HG03135 (cell line): ENCODE data around the gene STEAP1B.

ENCODE experiments used
- ATAC-seq: cut with Tn5 transposase; IDR thresholded peaks from one replicate; pipeline ENCODE4 v1.9.1; 2021; ENCODE audit warnings: mild to moderate bottlenecking, moderate library complexity; ENCODE audit not compliant: unreplicated experiment

Gene STEAP1B

DNA sequence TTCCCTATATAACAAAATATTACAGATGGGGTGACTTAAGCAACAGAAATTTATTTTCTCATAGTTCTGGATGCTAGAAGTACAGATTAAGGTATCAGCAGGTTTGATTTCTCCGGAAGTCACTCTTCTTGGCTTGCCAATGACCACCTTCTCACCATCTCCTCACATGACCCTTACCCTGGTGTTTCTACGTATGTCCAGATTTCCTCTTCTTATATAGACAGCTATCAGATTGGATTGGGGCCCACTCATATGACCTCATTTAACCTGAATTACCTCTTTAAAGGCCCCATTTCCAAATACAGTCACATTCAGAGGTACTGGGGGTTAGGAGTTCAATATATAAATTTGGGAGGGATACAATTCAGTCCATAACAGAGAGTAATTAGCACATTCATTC lies 126.1 kb downstream of the STEAP1B start:
- ATAC-seq: no peak

DNA sequence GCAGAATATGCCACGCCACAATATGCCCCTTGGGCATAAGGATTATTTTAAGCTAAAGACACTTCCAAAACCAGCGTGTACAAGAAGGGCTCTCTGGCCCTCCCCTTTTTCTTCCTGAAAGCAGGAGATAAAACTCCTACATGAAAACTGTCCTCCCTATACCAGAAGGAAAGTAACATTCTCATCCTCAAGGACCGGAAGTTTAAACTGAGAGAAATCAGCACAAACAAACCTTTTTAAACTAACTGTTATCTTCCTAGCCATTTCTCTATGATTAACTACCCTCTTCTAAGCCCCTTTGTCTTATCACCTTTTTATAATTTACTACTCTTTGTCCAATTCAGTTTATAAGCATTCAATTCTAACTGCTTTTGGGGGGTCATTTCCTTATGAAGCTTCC lies 126.6 kb downstream of the STEAP1B start:
- ATAC-seq: no peak

DNA sequence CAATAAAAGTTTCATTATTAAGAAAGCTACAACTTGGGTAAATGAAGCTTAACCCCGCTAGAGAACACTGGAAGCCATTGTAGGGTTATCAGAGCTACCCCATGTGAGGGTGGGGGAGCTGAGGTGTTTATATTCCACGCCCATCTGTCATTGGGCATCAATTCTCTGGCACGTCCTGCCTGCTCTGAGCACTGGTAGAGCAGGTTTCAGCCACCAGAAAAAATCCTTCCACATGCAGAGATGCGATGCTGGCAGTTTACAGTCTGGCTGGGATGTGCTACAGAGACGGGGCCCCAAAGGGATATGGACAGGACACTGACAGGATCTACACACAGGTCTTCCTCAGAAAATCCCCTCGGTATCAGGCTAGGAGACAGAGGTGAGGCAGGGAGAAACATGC lies 127.1 kb downstream of the STEAP1B start:
- no peak for ATAC-seq

DNA sequence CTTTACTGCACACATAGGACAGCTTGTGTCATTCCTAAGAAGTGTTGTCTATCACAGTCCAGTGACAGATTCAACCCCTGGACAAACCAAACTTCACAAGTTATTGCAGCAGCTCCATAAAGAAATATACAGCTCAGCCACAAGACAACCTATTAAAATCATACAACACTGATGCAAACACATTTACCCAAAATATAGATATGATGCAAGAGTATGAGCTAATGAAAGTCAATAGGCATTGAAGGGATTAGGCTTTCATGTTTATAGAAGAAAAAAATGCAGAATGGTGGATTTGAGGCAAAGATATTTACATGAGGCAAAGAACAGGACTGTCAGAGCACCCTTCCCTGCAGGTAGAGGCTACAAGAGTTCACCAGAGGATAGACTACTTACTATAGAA lies 128.1 kb downstream of the STEAP1B start:
- no peak for ATAC-seq
